ENCODE data around the gene MKNK2.
"Not testable (repeated sequence)": the region's sequence is repeated elsewhere in the genome, so short reads cannot be mapped to it uniquely, and the experiment has no call there.

Gene MKNK2

DNA sequence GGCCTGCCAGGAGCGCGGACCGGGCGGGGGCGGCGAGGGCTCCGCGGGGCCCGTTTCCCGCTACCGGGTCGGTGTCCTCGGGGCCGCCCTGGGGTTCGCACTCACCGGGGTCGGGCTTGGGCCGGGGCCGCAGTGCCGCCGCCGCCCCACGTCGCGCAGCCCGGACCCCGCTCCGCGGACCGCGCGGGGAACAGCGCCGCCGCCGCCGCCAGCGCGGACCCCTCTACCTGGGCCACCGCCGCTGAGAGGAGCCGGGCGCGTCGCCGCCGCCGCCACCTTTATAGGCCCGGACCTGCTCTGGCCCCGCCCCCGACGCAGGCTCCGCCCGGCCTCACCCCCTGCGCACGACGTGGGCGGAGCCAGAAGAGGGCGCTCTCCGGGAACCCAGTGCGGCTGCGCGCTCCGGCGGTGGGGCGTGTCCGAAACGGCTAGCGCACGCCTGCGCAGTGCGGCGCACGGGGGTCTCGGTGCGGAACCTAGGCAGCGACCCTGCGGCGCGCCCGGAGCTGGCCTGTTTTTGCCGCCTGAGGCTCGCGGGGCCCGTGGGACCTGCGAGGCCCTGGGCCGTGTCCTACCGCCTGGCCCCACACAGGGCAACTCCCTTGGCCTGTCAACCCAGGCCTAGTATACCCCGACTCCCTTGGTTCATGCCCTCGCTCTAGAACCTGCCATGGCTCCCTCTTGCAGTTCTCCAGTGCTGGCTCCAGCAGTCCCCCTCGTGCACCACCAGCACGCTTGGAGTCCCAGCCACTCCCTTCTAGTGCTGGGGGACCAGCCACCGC, at the start of gene MKNK2:
Gene MKNK2, minus strand, starts transcription at position 254 of the 782 bp plus-strand sequence. CDS start 393 bp downstream, outside the sequence.
- Histone ChIP-seq H3K4me1 (peaks cover 6% of the 10 kb centered on the region; the same call in 1 of the 2 replicates), H3K27me3 (ENCODE audit: low read depth) (no peaks in the 10 kb centered on the region), H3K36me3 (replicated peaks) (peaks cover 18% of the 10 kb centered on the region), H3K4me3 (peak within 1 kb of the TSS; percentile 74), H3K9me3 (no peaks in the 10 kb centered on the region)
- in situ Hi-C loops (cut with MboI; ENCODE audit: low sequenced_read_pairs), result no loop called here
- DNase-seq (ENCODE audit: low spot score in 2 of 2), result peak; percentile 73 to 95

- no peaks in the 10 kb centered on the region for H3K27me3 ChIP-seq (ENCODE audit: low read depth)
- H3K36me3 ChIP-seq (replicated peaks), result peaks cover 47% of the 10 kb centered on the region
- H3K4me3 ChIP-seq, result no peak overlapping the region
- peaks cover 3% of the 10 kb centered on the region; the same call in 1 of the 2 replicates for H3K4me1 ChIP-seq
- DNase-seq (ENCODE audit: low spot score in 2 of 2), result no peak
- peaks cover 2% of the 10 kb centered on the region for H3K9me3 ChIP-seq
- in situ Hi-C loops (cut with MboI; ENCODE audit: low sequenced_read_pairs), result no loop called here
Measured at GRCh38 chr19:2100719-2101061, 49.6 kb upstream of the MKNK2 start.

DNA sequence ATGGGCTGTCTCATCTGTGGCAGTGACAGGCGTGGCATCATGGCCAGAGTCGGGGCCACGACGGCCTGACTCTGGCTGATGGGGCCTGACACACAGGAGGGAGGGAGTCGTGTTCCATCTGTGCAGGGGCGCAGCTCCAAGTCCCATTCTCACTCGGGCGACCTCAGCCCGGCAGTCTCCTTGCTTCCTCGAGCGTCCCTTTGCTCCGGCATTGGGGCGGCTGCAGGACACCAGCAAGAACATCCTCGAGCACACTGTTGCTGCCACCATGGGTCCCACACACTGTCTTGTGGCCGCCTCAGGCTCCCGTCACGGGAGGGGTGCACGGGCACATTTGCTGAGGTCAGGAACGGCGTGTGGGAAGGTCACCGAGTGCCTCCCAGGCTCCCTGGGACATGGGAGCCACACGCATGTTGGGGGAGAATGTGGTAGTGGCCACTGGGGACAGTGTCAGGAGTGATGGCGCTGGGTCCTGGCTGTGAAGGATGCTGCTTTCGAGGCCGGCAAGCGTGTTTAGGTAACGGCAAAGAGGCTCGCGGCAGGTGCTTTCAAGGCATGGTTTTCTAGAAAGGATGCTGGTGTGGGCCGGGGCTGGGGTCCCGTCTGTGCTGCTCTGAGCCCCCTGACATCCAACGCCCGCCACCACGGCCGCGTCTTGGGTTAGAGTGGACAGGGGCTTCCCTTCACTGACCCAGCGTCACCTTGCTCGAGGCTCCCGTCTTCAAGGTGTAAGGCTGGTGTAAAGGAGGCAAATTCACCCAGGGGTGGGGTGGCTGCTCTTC, 49.1 kb upstream of the MKNK2 start:
- H3K36me3 ChIP-seq (replicated peaks), result peaks cover 41% of the 10 kb centered on the region
- in situ Hi-C loops (cut with MboI; ENCODE audit: low sequenced_read_pairs), result no loop called here
- no peaks in the 10 kb centered on the region for H3K27me3 ChIP-seq (ENCODE audit: low read depth)
- H3K4me1 ChIP-seq, result peaks cover 3% of the 10 kb centered on the region; the same call in 1 of the 2 replicates
- H3K4me3 ChIP-seq, result no peak overlapping the region
- no peak for DNase-seq (ENCODE audit: low spot score in 2 of 2)
- H3K9me3 ChIP-seq, result no peaks in the 10 kb centered on the region

GRCh38 chr19:2099054-2099501, 48.0 kb upstream of the MKNK2 start:
- Histone ChIP-seq H3K27me3 (ENCODE audit: low read depth) (no peaks in the 10 kb centered on the region), H3K9me3 (no peaks in the 10 kb centered on the region), H3K4me3 (no peak overlapping the region), H3K4me1 (peaks cover 12% of the 10 kb centered on the region), H3K36me3 (replicated peaks) (peaks cover 39% of the 10 kb centered on the region)
- no peak for DNase-seq (ENCODE audit: low spot score in 2 of 2)
- in situ Hi-C loops (cut with MboI; ENCODE audit: low sequenced_read_pairs), result no loop called here

- Histone ChIP-seq H3K36me3 (replicated peaks) (peaks cover 37% of the 10 kb centered on the region), H3K4me3 (no peak overlapping the region), H3K4me1 (peaks cover 12% of the 10 kb centered on the region), H3K9me3 (no peaks in the 10 kb centered on the region), H3K27me3 (ENCODE audit: low read depth) (no peaks in the 10 kb centered on the region)
- in situ Hi-C loops (cut with MboI; ENCODE audit: low sequenced_read_pairs), result no loop called here
- DNase-seq (ENCODE audit: low spot score in 2 of 2), result no peak
Measured at GRCh38 chr19:2097886-2098327, 46.9 kb upstream of the MKNK2 start.

GRCh38 chr19:2097203-2097885, 46.3 kb upstream of the MKNK2 start:
- in situ Hi-C loops (cut with MboI; ENCODE audit: low sequenced_read_pairs), result no loop called here
- Histone ChIP-seq H3K36me3 (replicated peaks) (peaks cover 37% of the 10 kb centered on the region), H3K4me1 (peaks cover 12% of the 10 kb centered on the region), H3K4me3 (peak overlapping the region; percentile 33), H3K27me3 (ENCODE audit: low read depth) (no peaks in the 10 kb centered on the region), H3K9me3 (no peaks in the 10 kb centered on the region)
- no peak for DNase-seq (ENCODE audit: low spot score in 2 of 2)

DNA sequence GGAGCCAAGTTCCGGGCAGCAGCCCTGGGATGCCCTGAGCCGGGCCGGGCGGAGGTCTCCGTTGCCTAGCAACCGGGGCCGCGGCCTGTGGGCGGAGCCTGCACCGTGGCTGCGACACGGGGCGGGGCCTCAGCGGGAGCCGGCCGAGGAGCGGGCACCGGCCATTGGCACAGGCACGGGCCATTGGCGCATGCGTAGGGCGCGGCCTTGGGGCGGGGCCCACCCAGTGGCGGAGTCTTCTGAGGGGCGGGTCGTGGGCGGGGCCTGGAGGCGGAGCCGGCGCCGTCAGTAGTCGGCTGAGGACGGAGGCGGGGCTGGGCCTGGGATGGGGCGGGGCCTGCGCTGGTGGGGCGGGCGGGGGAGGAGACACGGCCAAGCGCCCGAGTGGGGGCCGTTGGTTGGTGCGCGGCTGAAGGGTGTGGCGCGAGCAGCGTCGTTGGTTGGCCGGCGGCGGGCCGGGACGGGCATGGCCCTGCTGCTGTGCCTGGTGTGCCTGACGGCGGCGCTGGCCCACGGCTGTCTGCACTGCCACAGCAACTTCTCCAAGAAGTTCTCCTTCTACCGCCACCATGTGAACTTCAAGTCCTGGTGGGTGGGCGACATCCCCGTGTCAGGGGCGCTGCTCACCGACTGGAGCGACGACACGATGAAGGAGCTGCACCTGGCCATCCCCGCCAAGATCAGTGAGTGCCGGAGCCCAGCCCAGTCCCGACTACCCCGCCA, 45.6 kb upstream of the MKNK2 start, which contains the start of gene IZUMO4:
Gene IZUMO4, plus strand, starts transcription at position 436 of the 723 bp plus-strand sequence. Its CDS starts 31 bp downstream, at position 467.
- Histone ChIP-seq H3K9me3 (no peaks in the 10 kb centered on the region), H3K27me3 (ENCODE audit: low read depth) (no peaks in the 10 kb centered on the region), H3K36me3 (replicated peaks) (peaks cover 31% of the 10 kb centered on the region), H3K4me1 (peaks cover 12% of the 10 kb centered on the region), H3K4me3 (peak within 1 kb of the TSS; percentile 74)
- DNase-seq (ENCODE audit: low spot score in 2 of 2), result peak; percentile 95 to 99
- in situ Hi-C loops (cut with MboI; ENCODE audit: low sequenced_read_pairs), result no loop called here

DNA sequence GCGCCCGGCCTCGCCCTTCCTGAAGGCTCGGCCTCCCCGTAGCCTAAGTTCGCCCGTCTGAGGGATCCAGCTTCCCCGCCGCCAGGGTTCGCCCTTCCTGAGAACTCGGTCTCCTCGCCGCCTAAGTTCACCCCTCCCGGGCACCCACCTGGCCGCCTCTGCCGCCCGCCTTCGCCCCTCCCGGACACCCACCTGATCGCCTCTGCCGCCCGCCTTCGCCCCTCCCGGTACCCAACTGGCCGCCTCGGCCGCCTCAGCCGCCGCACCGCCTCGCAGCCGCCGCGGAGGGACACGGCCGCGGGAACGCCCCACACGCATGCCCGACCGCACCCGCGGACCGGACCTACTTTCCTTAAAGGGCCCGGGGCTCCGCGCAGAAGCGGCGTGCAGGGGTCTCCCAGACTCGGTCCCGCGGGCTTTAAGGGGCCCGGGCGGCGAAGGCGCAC, 45.0 kb upstream of the MKNK2 start, which contains the start of gene MOB3A:
Gene MOB3A, minus strand, starts transcription at position 293 of the 446 bp plus-strand sequence. CDS start 17,766 bp downstream, outside the sequence.
- no peak for DNase-seq (ENCODE audit: low spot score in 2 of 2)
- in situ Hi-C loops (cut with MboI; ENCODE audit: low sequenced_read_pairs), result no loop called here
- H3K36me3 ChIP-seq (replicated peaks), result peaks cover 26% of the 10 kb centered on the region
- H3K4me1 ChIP-seq, result peaks cover 12% of the 10 kb centered on the region
- H3K9me3 ChIP-seq, result no peaks in the 10 kb centered on the region
- no peaks in the 10 kb centered on the region for H3K27me3 ChIP-seq (ENCODE audit: low read depth)
- H3K4me3 ChIP-seq, result peak within 1 kb of the TSS; percentile 74

DNA sequence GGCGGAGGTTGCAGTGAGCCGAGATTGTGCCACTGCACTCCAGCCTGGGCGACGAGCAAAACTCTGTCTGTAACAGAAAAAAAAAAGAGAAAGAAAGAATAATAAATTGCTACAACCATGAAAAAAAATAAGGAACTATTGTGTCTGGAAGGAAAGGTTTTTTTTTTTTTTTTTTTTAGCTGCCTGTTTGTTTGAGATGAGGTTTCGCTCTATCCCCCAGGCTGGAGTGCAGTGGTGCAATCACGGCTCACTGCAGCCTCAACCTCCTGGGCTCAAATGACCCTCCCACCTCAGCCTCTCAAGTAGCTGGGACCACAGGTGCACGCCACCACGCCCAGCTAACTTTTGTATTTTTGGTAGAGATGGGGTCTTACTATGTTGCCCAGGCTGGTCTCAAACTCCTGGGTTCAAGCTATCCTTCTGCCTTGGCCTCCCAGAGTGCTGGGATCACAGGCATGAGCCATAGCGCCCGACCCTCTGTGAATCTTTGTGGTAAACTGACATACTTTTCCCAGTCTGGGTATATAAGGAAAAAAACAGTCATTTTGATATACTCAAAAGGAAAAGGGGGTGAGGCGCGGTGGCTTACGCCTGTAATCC, 41.0 kb upstream of the MKNK2 start:
- not testable (repeated sequence) for DNase-seq (ENCODE audit: low spot score in 2 of 2); H3K27me3 ChIP-seq (ENCODE audit: low read depth)
- peaks cover 10% of the 10 kb centered on the region for H3K4me1 ChIP-seq

DNA sequence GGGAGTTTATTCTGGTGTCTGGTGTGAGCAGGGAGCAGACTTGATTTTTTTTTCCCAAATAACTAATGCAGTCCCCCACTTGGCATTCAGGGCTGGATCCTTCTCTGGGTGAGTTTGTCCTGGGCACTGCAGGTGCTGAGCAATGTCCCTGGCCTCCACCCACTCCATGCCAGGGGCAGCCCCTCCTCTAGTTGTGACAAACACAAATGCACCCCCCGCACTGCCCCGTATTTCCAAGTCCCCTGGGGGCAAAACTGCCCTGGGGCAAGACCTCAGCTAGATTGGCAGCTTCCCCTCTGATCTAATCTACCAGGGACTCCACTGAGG, 38.6 kb upstream of the MKNK2 start:
- no peaks in the 10 kb centered on the region for H3K9me3 ChIP-seq
- no peak overlapping the region for H3K4me3 ChIP-seq
- in situ Hi-C loops (cut with MboI; ENCODE audit: low sequenced_read_pairs), result no loop called here
- no peaks in the 10 kb centered on the region for H3K27me3 ChIP-seq (ENCODE audit: low read depth)
- peaks cover 5% of the 10 kb centered on the region for H3K4me1 ChIP-seq
- no peak for DNase-seq (ENCODE audit: low spot score in 2 of 2)
- H3K36me3 ChIP-seq (replicated peaks), result peaks cover 5% of the 10 kb centered on the region; the same call in 1 of the 2 replicates

More for the DNA sequence above, 41.0 kb upstream of the MKNK2 start:
- in situ Hi-C loops (cut with MboI; ENCODE audit: low sequenced_read_pairs); H3K9me3 ChIP-seq; H3K4me3 ChIP-seq; H3K36me3 ChIP-seq (replicated peaks): not testable (repeated sequence)

GRCh38 chr19:2089001-2089711, 38.1 kb upstream of the MKNK2 start:
- no peak overlapping the region for H3K4me3 ChIP-seq
- no peak for DNase-seq (ENCODE audit: low spot score in 2 of 2)
- H3K36me3 ChIP-seq (replicated peaks), result peaks cover 4% of the 10 kb centered on the region; the same call in 1 of the 2 replicates
- H3K9me3 ChIP-seq, result no peaks in the 10 kb centered on the region
- no peaks in the 10 kb centered on the region for H3K4me1 ChIP-seq
- H3K27me3 ChIP-seq (ENCODE audit: low read depth), result no peaks in the 10 kb centered on the region
- in situ Hi-C loops (cut with MboI; ENCODE audit: low sequenced_read_pairs), result no loop called here

DNA sequence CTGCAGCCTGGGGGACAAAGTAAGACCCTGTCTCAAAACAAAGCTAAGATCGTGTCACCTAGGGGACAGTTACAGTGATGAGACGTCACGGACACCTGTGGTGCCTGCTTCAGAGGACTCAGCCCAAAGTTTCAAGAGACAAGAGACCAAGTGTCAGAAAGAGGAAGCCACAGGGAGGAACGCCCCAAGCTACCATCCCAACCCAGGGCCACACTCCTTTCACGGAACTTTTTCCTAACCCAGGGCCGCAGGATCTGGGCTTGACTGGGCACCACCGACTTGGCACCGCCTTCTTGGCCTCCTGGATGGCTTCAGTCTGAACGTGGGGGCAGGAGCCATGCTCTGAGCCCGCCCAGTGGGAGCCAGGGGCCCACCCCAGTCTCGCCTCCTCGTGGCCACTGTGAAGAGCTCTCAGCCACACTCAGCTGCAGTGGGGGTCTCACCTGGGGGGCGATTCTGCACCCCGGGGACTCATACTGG, 36.6 kb upstream of the MKNK2 start:
- Histone ChIP-seq H3K36me3 (replicated peaks) (no peaks in the 10 kb centered on the region; the same call in 1 of the 2 replicates), H3K4me3 (no peak overlapping the region), H3K4me1 (no peaks in the 10 kb centered on the region), H3K9me3 (no peaks in the 10 kb centered on the region), H3K27me3 (ENCODE audit: low read depth) (no peaks in the 10 kb centered on the region)
- DNase-seq (ENCODE audit: low spot score in 2 of 2), result no peak
- in situ Hi-C loops (cut with MboI; ENCODE audit: low sequenced_read_pairs), result no loop called here
